Hippocampal formation (tissue), 2 donors: ENCODE data around the gene DLG1.

Experiments
- DNase-seq, 2 donors: peaks; one replicate each; lab custom pipeline; 2025; lab: John Stamatoyannopoulos, UW

Gene DLG1

DNA sequence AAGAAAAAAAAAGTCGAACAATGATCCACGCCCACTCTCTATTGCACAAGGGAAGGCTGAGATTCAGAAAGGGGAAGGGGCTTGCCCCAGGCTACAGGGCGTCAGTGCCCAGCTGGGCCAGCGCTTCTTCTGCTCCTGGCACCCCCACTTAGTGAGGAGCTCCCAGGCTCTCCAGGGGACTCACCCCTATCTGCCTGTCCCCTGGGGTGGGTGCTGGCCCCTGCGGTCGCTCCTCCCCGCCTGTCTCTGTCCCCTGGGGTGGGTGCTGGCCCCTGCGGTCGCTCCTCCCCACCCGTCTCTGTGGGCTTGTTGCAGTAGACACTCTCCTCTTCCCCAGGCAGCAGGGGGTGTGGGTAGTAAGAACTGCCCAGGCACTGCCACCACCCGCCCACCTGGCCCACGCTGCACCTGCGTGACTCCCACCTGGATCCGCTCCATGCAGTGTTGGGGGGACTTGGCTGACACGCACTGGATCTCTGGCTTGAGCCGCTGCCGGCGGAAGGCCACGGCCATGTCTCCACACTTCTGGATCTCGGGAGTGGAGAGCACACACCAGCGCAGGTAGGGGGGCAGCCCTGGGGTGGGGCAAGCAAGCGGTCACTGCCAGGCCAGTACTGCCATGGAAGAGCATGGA is 283.4 kb downstream of the DLG1 start:
- no peak for DNase-seq

DNA sequence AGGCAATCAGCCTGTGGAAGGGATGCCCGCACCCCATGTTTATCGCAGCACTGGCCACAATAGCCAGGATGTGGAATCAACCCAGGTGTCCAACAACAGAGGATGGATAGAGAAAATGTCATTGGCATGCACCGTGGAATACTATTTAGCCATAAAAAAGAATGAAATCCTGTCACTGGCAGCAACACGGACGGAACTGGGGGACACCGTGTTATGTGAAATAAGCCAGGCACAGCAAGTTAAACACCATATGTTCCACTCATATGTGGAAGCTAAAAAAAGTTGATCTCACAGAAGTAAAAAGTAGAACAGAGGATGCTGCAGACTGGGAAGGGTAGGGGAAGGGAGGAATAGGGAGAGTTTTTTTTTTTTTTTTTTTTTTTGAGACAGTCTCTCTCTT is 284.4 kb downstream of the DLG1 start:
- no peak for DNase-seq

DNA sequence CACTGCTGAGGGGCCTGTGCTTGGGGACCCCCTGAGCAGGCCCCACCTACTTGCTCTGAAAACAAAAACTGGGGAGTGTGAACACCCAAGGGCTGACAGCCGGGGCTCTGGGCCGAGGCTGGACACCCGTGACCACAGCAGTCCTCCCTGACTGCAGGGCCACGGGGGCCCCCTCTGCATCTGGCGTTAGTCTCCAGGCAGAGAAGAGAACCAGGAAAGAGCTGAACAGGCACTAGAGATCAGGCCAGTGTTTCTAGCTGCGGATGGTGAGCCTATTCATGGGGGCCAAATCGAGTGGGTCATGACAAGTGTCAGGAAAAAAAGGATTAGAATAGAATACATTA is 285.9 kb downstream of the DLG1 start:
- no peak for DNase-seq

DNA sequence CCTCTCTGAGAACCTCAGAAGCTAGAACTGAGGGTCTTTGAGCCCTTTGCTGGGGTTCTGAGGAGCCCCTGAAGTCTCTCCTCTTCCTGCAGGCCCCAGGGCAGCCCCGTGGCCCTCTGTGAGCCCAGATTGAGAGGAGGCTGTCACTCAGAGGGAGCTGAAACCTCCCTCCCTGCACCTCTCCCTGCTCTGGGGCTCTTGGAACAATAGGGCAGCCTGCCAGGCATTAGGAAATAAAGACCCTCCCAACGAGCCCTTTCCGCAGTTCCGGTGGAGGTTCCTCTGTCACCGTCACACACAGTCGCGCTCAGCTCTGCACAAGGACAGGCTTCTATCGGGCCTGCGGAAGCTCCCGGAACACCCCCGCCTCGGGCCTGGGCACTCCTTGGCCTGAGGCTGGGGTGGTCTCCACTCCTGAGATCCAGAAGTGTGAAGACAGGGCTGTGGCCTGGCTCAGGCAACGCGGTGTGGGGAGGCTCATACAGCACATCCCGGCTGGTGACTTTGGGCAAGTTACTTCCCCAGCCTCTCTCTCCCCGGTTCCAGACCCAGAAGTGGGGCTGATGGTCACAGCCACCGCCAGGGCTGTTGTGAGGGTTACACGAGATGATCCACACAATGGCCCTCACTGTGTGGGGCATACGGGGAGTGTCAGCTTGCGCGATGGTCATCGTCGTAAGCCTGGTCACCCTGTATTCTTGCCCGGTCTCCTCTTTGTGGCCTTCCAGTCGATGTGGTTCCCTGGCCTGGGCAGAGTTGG is 286.5 kb downstream of the DLG1 start:
- no peak for DNase-seq

DNA sequence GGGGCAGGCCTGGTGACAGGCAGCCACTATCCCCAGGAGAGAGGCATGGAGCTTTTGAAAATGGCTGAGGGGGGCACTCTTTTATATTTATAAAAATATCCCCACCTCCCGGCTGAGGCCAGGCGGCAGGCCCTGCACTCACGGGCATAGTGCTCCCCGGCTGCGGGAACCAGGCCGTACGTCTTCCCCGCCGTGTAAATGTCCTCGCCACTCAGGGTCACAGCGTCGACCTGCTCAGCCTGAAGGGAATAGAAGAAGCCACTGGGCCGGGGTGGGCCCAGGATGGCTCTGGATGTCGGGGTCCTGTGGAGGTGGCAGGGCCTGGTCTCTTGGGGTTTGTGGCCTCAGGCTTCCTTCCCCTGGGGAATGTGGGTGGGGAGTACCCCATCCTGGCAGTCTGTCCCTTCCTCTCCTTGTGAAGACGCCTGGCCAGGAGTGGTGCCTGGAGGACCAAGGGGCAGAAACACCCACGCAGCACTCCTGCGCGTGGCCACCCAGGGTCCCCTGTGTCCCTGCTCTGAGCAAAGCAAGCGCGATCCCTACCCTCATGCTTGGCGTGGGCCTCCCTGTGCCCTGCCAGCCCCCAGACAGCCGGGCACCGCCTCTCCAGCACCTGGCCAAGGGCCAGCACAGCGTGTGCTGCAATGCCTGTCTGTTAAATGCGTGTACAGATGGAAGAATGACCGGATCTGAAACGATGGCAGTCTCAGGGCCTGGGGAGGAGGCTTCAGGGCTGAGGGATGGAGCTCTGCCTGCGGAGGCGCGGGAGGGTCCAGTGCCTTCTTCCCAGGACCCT is 287.7 kb downstream of the DLG1 start:
- DNase-seq: no peak

DNA sequence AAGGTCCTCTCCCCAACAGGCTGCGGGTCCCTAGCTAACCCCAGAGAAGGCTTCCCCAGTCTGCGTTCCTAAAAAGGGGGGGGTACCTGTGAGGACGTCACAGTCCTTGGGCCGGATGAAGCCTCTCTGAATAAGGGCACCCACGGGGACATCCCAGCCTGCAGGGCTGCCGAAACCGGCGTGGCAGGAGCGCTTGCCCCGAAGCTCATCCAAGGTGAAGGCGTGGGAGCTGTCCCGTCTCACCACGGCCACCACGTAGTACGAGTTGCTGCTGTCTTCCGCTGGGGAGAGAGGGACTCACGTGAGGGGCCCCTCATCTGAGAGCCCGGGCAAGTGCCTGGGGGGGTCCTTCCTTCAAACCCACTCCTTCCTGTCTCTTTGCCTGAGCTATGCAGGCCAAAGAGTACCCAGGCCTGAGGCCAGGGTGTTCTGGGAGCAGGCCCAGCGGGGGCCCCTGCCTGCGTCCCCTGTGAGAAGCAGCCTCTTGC is 288.8 kb downstream of the DLG1 start:
- DNase-seq: no peak

DNA sequence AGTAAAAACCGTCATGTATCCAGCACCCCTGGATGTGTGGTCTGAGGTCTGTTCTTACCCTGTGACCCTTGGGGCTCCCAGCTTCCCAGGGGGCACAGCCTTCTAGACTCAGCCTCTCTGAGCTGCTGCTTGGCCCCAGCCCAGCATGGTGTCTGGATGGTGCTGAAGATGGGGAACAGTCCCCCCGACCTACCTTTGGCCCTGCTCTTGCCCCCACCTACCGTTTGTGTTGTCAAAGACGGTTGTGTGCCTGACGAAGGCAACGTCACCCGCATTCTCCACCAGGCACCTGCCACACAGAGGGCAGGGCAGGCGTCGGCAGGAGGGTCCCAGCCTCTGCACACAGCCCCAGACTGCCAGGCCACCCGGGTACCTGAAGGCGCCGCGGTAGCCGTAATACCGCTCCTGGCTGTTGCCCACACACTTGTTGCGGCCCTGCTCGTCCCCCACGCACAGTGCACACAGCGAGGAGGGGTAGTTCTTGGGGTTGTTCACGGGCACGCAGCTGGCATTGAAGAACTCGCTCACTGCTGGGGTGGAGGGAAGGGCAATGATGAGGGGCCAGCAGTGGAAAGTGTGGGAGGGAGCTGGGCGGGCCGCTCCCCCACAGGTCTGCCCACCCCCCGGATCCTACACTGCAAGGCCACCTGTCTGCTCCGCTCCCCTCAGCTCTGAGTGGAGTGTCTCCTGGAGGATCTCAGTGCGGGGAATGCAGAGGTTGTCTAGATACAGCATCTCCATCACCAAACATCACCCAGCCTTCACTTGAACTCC is 289.8 kb downstream of the DLG1 start:
- DNase-seq: no peak

DNA sequence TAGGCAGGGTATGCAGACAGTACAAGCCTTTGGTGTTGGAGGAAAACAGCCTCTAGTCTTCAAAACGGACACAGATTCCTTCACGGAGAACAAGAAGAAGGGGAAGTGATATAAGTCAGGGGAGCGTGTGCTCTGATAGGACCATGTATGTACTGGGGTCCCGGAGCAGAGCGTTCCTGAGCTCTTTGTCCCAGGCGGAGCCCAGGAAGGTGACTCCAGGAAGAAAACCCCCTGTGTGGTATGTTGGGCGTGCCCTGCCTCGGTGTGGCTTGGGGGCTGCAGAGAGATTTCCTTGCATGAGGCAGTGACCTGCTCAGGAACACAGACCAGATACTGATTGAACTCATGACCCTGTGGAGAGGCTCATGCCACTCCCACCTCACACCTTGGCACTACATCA is 290.5 kb downstream of the DLG1 start:
- no peak for DNase-seq

DNA sequence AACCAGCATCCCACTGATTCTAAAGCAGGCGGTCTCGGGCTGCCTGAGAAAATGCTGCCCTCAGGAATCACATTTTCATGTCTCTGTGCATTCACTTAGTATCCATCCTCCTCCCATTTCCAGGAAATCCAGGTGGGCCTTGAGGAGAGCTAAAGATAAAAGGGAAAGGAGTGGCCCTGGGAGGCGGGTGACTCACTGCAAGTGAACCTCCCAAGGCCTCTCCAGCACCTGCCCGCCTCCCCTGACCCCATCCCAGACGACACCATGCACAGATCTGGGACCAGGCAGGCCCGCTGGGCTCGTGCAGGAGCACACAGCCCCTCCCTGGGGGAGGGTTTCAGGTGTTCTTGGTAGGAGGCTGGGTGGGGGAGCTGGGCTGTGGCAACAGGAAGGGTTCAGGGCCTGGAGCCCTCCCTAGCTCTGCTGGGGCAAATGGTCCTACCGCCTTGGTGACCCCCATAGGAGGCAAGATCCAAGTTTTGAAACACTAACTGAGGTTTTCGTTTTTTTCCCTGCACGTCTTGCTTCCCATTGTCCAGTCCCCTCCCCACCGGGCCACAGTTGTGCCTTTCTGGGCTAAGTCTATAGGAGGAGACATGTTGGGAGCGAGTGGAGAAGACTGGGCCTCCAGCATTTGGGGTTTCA is 291.0 kb downstream of the DLG1 start:
- no peak for DNase-seq

DNA sequence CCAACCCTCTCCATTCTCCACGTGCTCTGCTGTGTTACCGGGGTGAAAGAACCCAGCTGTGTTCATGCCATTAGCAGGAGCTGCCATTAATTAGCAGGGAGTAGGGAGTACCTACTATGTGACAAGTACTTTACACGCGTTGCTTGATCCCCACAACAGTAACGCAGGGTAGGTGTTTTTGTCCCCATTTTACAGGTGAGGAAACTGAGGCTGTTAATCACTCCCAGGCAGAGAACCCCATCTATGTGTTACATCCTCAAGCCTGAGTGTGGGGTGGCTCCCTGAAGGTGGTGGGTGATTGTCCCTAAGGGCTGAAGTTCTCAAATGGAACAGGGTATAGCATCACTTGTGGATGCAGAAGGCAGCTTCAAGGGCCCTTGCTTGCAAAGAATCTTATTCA is 291.6 kb downstream of the DLG1 start:
- no peak for DNase-seq

DNA sequence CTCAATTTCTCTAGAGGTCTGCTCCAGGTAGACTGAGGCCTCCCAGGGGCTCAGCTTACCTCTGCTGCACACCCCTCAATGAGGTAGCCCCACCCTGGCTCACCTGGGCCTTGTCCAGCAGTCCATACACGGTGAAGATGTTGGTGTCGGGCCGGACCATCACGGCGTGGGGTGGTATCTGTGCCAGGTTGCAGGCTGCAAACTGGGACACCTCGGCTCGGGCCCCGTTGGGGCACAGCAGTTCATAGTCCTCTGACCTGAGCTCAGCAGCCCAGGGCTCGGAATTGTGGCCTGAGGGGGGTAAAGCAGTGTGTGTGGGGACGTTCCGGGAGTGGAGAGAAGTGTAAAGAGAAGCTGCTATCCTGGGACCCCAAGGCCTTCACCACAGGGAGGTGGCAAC is 292.0 kb downstream of the DLG1 start:
- DNase-seq: no peak

DNA sequence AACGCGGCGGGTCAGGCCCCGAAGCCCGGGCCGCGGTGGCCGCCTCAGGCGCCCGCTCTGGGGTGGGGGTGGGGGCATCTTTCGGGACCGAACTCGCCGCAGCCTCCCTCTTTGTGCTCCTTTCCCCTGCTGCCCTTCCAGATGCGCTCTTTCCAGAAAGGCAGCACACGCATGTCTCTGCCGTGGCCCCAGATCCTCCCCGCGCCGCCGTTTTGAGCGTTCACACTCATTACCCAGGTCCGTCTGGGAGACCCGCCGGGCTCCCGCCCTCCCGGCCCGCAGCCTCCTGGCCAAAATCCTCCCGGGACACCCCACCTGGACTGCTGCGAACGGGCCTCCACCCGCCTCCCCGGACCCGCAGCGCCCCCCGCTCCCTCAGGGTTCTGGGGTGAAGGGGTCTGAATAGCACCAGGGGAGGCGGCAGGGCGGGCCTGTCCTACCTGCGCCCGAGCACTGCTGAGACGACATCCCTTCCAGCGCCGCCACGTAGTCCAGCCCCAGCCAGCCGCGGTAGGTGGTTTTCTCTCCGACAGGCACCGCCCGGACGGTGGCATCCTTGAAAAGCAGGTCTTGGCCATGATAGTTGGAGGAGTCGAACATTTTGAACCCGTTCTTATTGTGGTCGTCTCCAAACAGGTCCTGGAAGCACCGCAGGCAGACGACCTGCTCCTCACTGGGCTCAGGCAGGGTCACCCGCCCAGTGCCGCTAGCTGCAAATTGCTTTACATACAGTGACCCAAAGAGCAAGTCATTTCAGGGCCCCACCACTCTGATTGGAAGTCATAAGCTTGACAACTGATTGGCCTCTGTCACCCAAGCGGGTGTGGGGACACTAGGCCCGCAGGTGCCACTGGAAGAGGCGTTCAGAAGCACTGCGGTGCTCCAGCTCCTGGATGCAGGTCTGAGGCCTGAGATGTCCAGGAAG is 294.7 kb downstream of the DLG1 start:
- DNase-seq: no peak

DNA sequence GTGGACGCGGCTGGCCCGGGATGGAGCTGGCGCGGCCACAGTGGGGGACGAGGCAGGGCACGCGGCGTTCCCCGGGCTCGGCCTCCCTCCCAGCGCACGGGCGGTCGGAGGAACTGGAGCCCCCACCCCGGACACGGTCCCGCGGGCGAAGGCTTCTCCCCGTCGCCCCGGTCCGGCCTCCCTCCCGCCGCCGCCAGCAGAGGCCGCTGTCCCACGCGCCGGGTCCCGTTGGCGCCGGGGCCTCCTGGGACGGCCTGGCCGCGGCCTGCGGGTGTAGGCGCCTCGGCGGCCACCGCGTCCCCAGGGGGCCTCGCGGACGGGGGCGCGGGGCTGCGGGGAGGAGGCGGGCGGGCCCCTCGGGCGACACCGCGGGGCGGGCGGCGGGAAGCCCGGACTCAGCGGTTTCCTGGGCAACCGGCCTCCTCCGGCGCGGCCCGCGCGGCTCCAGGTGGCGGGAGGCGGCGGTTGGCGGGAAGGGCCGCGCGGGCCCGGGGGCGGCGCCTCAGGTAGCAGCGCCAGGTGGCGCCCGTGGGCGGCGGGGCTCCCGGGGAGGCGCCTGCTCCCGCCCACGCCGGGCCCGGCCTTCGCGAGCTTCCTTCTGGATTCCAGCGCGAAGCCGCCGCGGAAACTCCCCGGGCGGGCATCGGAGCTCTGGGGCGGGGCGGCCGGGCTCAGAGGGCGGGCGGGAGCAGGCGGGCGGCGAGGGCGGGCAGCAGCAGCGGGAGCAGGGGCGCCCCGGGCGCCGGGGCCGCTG is 295.5 kb downstream of the DLG1 start:
- DNase-seq: peak; percentile 39 to 59

DNA sequence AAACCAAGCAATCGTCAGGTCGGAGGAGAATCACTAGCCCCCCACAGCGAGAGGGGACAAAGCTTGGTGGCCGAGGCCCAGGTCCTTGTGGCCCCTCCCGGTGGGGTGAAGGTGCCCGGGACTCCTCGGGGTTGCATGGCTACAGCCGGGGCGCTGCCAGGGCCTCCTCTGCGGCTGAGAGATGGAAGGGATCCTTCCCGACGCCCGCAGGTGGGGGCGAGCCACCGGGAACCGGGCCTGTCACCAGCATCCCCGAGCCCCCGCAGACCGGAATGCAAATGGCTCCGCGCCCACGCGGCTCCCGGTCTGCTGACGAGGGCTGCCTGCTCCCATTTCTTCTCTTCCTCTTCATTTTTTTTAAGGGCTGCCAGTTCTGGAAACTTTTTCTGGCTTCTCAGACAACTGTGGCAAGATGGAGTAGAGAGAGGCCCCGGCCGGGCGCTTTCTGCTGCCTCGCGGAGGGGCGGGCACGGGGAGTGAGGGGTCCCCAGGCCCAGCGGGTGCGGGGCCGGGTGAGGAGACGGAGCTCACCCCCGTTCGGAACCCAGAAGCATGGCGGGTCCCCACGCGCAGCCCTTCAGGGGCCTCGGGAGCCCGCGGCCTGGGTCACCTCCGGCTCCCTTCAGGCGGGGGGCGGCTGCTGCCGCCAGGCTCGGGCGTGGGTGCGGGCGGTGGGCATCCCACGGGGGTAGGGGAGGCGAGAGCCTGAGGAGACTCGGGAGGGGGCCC is 296.3 kb downstream of the DLG1 start:
- peak; percentile 16 to 21 for DNase-seq

DNA sequence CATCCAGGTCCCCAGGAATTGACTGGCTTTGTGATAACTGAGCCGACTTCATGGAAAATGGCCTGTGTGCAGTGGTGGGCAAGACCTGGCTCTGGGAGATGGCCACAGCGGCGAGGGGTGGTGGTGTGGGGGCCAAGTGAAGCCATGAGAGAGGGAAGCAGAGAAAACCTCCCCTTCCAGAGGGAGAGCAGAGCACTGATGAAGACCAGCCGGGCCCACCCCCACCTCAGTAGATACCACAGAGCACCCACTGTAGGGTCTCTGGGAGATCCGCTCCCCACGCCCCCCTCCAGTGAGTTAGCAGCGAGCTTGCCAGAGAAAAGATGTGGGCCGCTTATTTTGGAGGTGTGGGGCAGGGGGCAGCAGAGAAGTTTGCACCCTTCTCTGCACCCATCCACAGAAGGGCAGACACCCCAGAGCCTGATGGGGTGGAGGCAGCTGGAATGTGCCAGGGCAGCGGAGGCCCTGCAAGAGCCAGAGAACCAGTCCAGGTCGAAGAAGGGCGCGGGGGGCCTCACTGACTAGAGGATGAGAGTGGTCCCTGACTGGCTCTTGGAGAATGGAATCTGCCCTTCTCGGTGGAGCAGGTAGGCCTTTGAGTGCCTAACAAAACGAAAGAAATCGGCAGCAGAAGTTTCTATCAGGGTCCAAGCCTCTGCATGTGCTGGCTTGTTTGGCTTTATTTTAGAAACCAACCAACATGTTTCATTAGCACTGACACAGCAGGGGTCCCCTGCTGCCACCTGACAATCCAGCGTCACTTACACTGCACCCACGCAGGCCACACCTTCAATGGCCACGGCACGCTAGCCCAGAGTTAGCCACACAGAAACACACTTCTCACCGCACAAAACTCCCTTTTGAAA is 297.1 kb downstream of the DLG1 start:
- no peak for DNase-seq

DNA sequence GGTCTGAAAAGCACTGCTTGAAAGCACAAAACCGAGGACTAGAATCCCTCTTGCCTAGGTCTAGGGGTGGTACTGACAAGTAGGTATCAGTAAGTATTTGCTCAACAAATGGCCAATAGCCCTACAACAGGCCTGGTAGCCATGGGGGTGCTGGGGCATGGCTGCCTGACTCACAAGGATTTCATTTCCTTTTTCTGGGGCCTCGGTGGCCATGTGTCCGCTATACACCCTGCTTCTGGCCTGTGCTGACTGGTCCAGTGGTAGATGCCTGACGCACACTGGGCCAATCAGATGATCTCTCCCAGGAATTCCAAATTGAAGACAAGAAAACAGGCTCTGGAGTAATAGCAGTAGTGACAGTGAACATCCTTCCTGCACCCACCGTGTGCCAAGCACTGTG is 298.2 kb downstream of the DLG1 start:
- no peak for DNase-seq

DNA sequence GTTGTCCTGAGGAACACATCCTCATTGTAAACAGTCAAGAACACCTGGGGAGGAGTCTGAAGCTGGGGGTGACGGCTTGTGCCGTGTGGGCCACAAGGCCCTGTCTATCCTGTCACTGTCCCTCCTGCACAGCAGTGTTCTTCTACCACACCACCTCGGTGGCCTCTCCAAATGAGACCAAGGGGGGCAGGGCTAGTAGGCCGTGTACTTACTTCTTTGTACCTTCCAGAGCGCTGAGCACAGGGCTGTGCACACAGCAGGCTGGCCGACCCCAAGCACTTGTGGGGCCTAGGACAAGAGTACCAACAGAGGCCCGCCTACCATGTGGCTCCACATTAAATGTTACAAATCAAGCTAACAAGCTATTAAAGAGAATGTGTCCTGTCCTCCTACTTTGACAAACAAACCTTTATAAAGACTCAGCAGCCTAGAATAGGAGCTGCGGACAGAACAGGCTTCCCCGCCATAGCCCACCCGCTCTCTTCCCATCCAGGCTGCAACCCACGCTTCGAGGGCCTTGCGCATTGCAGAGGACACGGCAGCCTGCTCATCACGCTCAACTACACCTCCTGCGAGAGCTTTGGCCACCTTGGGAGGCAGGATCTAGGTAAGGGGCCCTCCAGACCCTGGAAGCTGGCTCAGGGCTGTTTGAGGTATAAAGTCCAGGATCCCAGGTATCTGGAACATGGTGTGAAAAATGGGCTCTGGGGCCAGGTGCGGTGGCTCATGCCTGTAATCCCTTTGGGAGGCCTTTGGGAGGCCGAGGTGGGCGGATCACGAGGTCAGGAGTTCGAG is 299.2 kb downstream of the DLG1 start:
- DNase-seq: no peak
